Measurements from ENCODE around the gene DUSP1.

The DUSP1 gene

GRCh38 chr5:172727551-172727950 is 43.4 kb downstream of the DUSP1 start:
- no peak for DNase-seq (ENCODE audit: low read depth)
- H3K4me3 ChIP-seq (ENCODE audit: low read depth, low read length), result no peak overlapping the region
- TF ChIP-seq CTCF (IDR thresholded peaks at IDR 0.05; ENCODE audit: control insufficient read depth, extremely low read depth, insufficient read depth), result no peak

- no peak for TF ChIP-seq CTCF (IDR thresholded peaks at IDR 0.05; ENCODE audit: control insufficient read depth, extremely low read depth, insufficient read depth)
- no peak overlapping the region for H3K4me3 ChIP-seq (ENCODE audit: low read depth, low read length)
- DNase-seq (ENCODE audit: low read depth), result no peak
These were observed 44.0 kb downstream of the DUSP1 start for GRCh38 chr5:172726966-172727365.

- no peak for TF ChIP-seq CTCF (IDR thresholded peaks at IDR 0.05; ENCODE audit: control insufficient read depth, extremely low read depth, insufficient read depth)
- DNase-seq (ENCODE audit: low read depth), result no peak
- H3K4me3 ChIP-seq (ENCODE audit: low read depth, low read length), result no peak overlapping the region
These were observed 45.2 kb downstream of the DUSP1 start for GRCh38 chr5:172725785-172726184.

GRCh38 chr5:172725273-172725672 is 45.7 kb downstream of the DUSP1 start:
- no peak for TF ChIP-seq CTCF (IDR thresholded peaks at IDR 0.05; ENCODE audit: control insufficient read depth, extremely low read depth, insufficient read depth)
- H3K4me3 ChIP-seq (ENCODE audit: low read depth, low read length), result no peak overlapping the region
- no peak for DNase-seq (ENCODE audit: low read depth)

GRCh38 chr5:172724242-172725183 is 46.5 kb downstream of the DUSP1 start:
- no peak for TF ChIP-seq CTCF (IDR thresholded peaks at IDR 0.05; ENCODE audit: control insufficient read depth, extremely low read depth, insufficient read depth)
- DNase-seq (ENCODE audit: low read depth), result no peak
- no peak overlapping the region for H3K4me3 ChIP-seq (ENCODE audit: low read depth, low read length)

GRCh38 chr5:172723508-172723907 is 47.5 kb downstream of the DUSP1 start:
- no peak for TF ChIP-seq CTCF (IDR thresholded peaks at IDR 0.05; ENCODE audit: control insufficient read depth, extremely low read depth, insufficient read depth)
- H3K4me3 ChIP-seq (ENCODE audit: low read depth, low read length), result no peak overlapping the region
- no peak for DNase-seq (ENCODE audit: low read depth)

Measured in LNCaP clone FGC (cell line).